Astrocyte (in vitro differentiated cells and primary cell): ENCODE measurements around the gene GDF2. TPM values are rescaled to one million over a fixed set of nuclear protein-coding genes. Genes with fewer than 3 reads are reported as not detected.

ENCODE experiments used
- DNase-seq: peaks from one replicate; pipeline ENCODE4 v3.0.0-alpha.2; 2010; ENCODE audit warnings: low read depth
- FAIRE-seq: peaks from 2 replicates; lab custom pipeline; 2011; peaks lifted over from hg19 to GRCh38; lab: Jason Lieb, UNC
- H2AFZ ChIP-seq: 2 replicates; pipeline ENCODE4 v1.6.0; 2012; ENCODE audit warnings: low read depth, low read length, inconsistent platforms
- H3K27ac ChIP-seq: 2 replicates; pipeline ENCODE4 v1.5.1; 2011; ENCODE audit warnings: low read depth, low read length, inconsistent platforms
- H3K27me3 ChIP-seq: 2 replicates; pipeline ENCODE4 v1.6.0; 2011; ENCODE audit warnings: low read length, inconsistent platforms; ENCODE audit not compliant: insufficient read depth
- H3K36me3 ChIP-seq: 2 replicates; pipeline ENCODE4 v1.5.1; 2011; ENCODE audit warnings: low read length, inconsistent platforms; ENCODE audit not compliant: insufficient read depth
- H3K4me1 ChIP-seq: 2 replicates; pipeline ENCODE4 v1.5.1; 2011; ENCODE audit warnings: low read length, inconsistent platforms; ENCODE audit not compliant: insufficient read depth
- H3K4me2 ChIP-seq: 2 replicates; pipeline ENCODE4 v1.6.0; 2012; ENCODE audit warnings: low read length, inconsistent platforms
- H3K4me3 ChIP-seq: 2 replicates; pipeline ENCODE4 v1.5.1; 2011; ENCODE audit warnings: low read depth, mild to moderate bottlenecking, low read length, inconsistent platforms; ENCODE audit not compliant: insufficient read depth
- H3K79me2 ChIP-seq: 2 replicates; pipeline ENCODE4 v1.6.0; 2012; ENCODE audit warnings: mild to moderate bottlenecking, low read length, inconsistent platforms; ENCODE audit not compliant: insufficient read depth
- H3K9ac ChIP-seq: 2 replicates; pipeline ENCODE4 v1.6.0; 2012; ENCODE audit warnings: mild to moderate bottlenecking, low read length, inconsistent platforms
- H3K9me3 ChIP-seq: 2 replicates; pipeline ENCODE4 v1.5.1; 2012; ENCODE audit warnings: low read depth, mild to moderate bottlenecking, low read length, inconsistent platforms; ENCODE audit not compliant: insufficient read depth
- H4K20me1 ChIP-seq: 2 replicates; pipeline ENCODE4 v1.6.0; 2012; ENCODE audit warnings: low read length, inconsistent platforms; ENCODE audit not compliant: insufficient read depth
- H3K27ac Mint-ChIP-seq: one replicate; pipeline ENCODE4 v1.8.0; 2021; ENCODE audit warnings: mild to moderate bottlenecking, mixed read lengths; ENCODE audit not compliant: unreplicated experiment
- H3K27me3 Mint-ChIP-seq: one replicate; pipeline ENCODE4 v1.8.0; 2021; ENCODE audit warnings: low read depth, mixed read lengths; ENCODE audit not compliant: unreplicated experiment
- H3K36me3 Mint-ChIP-seq: one replicate; pipeline ENCODE4 v1.8.0; 2021; ENCODE audit warnings: low read depth, mixed read lengths; ENCODE audit not compliant: unreplicated experiment
- H3K4me1 Mint-ChIP-seq: one replicate; pipeline ENCODE4 v1.8.0; 2021; ENCODE audit warnings: low read depth, mixed read lengths; ENCODE audit not compliant: unreplicated experiment
- H3K4me3 Mint-ChIP-seq: one replicate; pipeline ENCODE4 v1.8.0; 2021; ENCODE audit warnings: mild to moderate bottlenecking, moderate library complexity, mixed read lengths; ENCODE audit not compliant: unreplicated experiment
- H3K9me3 Mint-ChIP-seq: one replicate; pipeline ENCODE4 v1.8.0; 2021; ENCODE audit warnings: mild to moderate bottlenecking, mixed read lengths; ENCODE audit not compliant: unreplicated experiment
- EZH2 ChIP-seq: IDR thresholded peaks from 2 replicates; pipeline ENCODE4 v1.6.1; 2012; ENCODE audit warnings: mild to moderate bottlenecking, low read length, inconsistent platforms; ENCODE audit not compliant: insufficient read depth
- total RNA-seq: library from RNA; stranded (reverse); gene quantifications from 2 replicates; pipeline ENCODE4 v1.2.1, GENCODE V29; 2021
- TF ChIP-seq, protein P1 (sequence below): IDR thresholded peaks from 2 replicates; pipeline ENCODE4 v1.5.1; 2011; ENCODE audit warnings: low read depth, mild to moderate bottlenecking, inconsistent platforms, low read length, moderate library complexity; ENCODE audit not compliant: insufficient read depth

GDF2 gene
- total RNA-seq, 1 donor from 2014 or later: not detected

DNA sequence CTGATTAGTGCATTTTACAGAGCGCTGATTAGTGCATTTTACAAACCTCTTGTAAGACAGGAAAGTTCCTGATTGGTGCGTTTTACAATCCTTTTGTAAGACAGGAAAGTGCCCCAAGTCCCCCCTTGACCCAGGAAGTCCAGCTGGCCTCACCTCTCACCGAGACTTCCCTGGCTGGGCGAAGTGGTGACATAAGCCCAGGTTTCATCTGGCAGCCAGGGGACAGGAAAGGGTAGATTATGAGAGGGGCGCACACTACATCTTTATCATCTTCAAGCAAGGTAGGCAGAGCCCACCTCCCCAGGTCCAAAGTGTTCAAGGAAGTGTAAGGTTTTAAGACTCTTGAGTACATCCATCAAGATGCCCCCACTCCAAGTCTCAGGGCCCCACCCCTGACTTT lies 27.8 kb upstream of the GDF2 start:
- H3K9ac ChIP-seq: no peak overlapping the region
- H4K20me1 ChIP-seq: no peaks in the 10 kb centered on the region
- H3K9me3 ChIP-seq: no peaks in the 10 kb centered on the region
- H3K4me1 ChIP-seq: no peaks in the 10 kb centered on the region
- Mint-ChIP-seq H3K4me3 (no peak overlapping the region), H3K36me3 (no peaks in the 10 kb centered on the region), H3K4me1 (no peaks in the 10 kb centered on the region), H3K27me3 (peaks cover 77% of the 10 kb centered on the region), H3K9me3 (no peaks in the 10 kb centered on the region), H3K27ac (no peak overlapping the region)
- FAIRE-seq: no peak
- no peak for TF ChIP-seq EZH2
- TF ChIP-seq, protein P1, sequence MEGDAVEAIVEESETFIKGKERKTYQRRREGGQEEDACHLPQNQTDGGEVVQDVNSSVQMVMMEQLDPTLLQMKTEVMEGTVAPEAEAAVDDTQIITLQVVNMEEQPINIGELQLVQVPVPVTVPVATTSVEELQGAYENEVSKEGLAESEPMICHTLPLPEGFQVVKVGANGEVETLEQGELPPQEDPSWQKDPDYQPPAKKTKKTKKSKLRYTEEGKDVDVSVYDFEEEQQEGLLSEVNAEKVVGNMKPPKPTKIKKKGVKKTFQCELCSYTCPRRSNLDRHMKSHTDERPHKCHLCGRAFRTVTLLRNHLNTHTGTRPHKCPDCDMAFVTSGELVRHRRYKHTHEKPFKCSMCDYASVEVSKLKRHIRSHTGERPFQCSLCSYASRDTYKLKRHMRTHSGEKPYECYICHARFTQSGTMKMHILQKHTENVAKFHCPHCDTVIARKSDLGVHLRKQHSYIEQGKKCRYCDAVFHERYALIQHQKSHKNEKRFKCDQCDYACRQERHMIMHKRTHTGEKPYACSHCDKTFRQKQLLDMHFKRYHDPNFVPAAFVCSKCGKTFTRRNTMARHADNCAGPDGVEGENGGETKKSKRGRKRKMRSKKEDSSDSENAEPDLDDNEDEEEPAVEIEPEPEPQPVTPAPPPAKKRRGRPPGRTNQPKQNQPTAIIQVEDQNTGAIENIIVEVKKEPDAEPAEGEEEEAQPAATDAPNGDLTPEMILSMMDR: no peak
- no peak overlapping the region for H3K27ac ChIP-seq
- DNase-seq: no peak
- no peak overlapping the region for H2AFZ ChIP-seq
- no peak overlapping the region for H3K4me2 ChIP-seq
- no peaks in the 10 kb centered on the region for H3K79me2 ChIP-seq
- peaks cover 35% of the 10 kb centered on the region for H3K27me3 ChIP-seq
- no peaks in the 10 kb centered on the region for H3K36me3 ChIP-seq
- no peak overlapping the region for H3K4me3 ChIP-seq

DNA sequence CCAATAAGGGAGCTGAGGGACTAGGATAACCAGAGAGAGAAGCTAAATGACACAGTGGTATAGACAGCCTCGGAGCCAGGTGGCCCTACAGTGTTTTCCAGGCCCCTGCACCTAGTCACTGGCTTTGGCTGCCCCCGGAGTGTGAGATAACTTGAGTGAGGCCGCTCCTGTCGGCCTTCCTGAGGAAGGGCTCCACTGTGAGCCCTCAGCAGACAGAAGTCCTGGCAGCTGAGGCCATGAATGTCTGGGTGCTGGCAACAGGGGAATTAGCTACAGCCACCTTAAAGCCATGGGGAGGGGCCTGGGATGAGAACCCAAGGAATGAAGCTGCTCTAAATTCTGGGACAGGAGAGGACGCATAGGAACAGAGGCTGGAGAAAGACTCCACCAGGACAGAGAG lies 26.8 kb upstream of the GDF2 start:
- no peaks in the 10 kb centered on the region for H3K9me3 Mint-ChIP-seq
- Histone ChIP-seq H3K27me3 (peaks cover 36% of the 10 kb centered on the region), H3K9ac (no peak overlapping the region), H3K36me3 (no peaks in the 10 kb centered on the region), H3K9me3 (no peaks in the 10 kb centered on the region), H3K79me2 (no peaks in the 10 kb centered on the region), H3K27ac (no peak overlapping the region), H3K4me3 (no peak overlapping the region), H3K4me1 (peaks cover 2% of the 10 kb centered on the region), H2AFZ (no peak overlapping the region), H4K20me1 (no peaks in the 10 kb centered on the region), H3K4me2 (no peak overlapping the region)
- TF ChIP-seq, protein P1: no peak
- TF ChIP-seq EZH2: no peak
- H3K27me3 Mint-ChIP-seq: peaks cover 73% of the 10 kb centered on the region
- no peaks in the 10 kb centered on the region for H3K4me1 Mint-ChIP-seq
- FAIRE-seq (no peak), DNase-seq (no peak)
- no peak overlapping the region for H3K4me3 Mint-ChIP-seq
- H3K27ac Mint-ChIP-seq: no peak overlapping the region
- no peaks in the 10 kb centered on the region for H3K36me3 Mint-ChIP-seq

DNA sequence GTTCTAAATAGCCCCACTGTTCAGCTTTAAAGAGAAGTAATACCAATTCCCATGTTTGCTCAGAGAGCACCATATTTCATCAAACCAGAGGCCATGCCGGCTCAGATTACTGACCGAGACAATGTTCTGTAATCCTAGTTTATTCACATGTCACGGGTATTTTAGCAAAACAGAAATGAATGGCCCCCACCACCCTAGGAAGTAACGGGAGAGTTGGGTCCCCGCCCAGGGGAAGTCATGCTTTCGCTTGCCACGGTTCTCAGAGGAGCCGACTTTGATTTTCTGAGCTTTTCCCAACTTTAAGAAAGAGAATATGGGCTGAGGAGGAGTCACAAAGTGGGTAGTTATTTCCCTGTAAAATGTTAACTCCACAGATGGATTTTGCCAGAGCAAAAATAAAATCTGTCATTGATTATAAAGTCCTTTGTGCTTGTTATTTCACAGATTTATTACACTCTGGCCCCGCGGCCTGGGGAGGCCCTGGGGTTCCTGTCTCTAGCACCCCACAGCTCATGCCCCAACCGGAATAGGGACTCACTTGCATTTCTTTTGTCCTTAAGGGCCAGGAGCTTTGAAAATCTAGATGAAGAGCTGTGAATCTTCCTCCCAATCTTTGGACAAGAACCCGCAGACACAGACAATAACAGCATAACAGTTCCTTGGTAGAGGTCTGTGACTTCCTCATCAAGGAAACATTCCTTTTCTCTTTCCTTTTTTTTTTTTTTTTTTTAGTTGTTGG lies 25.9 kb upstream of the GDF2 start:
- no peak overlapping the region for H3K4me2 ChIP-seq
- H3K36me3 ChIP-seq: no peaks in the 10 kb centered on the region
- no peaks in the 10 kb centered on the region for H4K20me1 ChIP-seq
- peaks cover 2% of the 10 kb centered on the region for H3K4me1 ChIP-seq
- Mint-ChIP-seq H3K27me3 (peaks cover 72% of the 10 kb centered on the region), H3K27ac (no peak overlapping the region), H3K4me3 (no peak overlapping the region), H3K36me3 (no peaks in the 10 kb centered on the region), H3K9me3 (no peaks in the 10 kb centered on the region), H3K4me1 (peaks cover 2% of the 10 kb centered on the region)
- no peak overlapping the region for H3K9ac ChIP-seq
- DNase-seq (no peak), FAIRE-seq (no peak)
- no peak overlapping the region for H2AFZ ChIP-seq
- TF ChIP-seq, protein P1: no peak
- H3K9me3 ChIP-seq: no peaks in the 10 kb centered on the region
- peaks cover 38% of the 10 kb centered on the region for H3K27me3 ChIP-seq
- H3K79me2 ChIP-seq: no peaks in the 10 kb centered on the region
- no peak overlapping the region for H3K4me3 ChIP-seq
- H3K27ac ChIP-seq: no peak overlapping the region
